Smooth muscle cell of the brain vasculature (primary cell): ENCODE results near the gene PAQR4.

ENCODE experiments used
- DNase-seq: peaks from one replicate; pipeline ENCODE4 v3.0.0-alpha.2; 2012; ENCODE audit warnings: low read depth, low spot score

PAQR4 gene

GRCh38 chr16:3021449-3022207 is 52.5 kb downstream of the PAQR4 start:
- DNase-seq, result peak; percentile 93

GRCh38 chr16:3022208-3022683 is 53.1 kb downstream of the PAQR4 start:
- DNase-seq, result peak; percentile 91

GRCh38 chr16:3022684-3023414 is 53.7 kb downstream of the PAQR4 start:
- no peak for DNase-seq
